Left lung (tissue), 10 donors: ENCODE measurements around the gene MAP3K5. TPM values are rescaled to one million over a fixed set of nuclear protein-coding genes. Genes with fewer than 3 reads are reported as not detected.

Experiments
- ATAC-seq: fragments of 200-7000 bp; cut with Tn5 transposase; one replicate; pipeline ENCODE4 v1.9.1; 2020; ENCODE audit warnings: moderate library complexity
- DNase-seq, 4 donors: peaks; one replicate each; pipeline ENCODE4 v3.0.0-alpha.2; 2013 to 2020
- H3K27ac ChIP-seq, 2 donors: fragments of 200-600 bp; sonication (generic) in 1 of 2; one replicate each; pipeline versions ENCODE4 v1.5.0 to v1.8.0; 2020 to 2021
- H3K27me3 ChIP-seq, 2 donors: fragments of 200-600 bp; sonication (generic) in 1 of 2; one replicate each; pipeline versions ENCODE4 v1.5.0 to v1.8.0; 2020 to 2021
- H3K36me3 ChIP-seq, 2 donors: fragments of 200-600 bp; sonication (generic) in 1 of 2; one replicate each; pipeline versions ENCODE4 v1.5.0 to v1.8.0; 2020 to 2021
- H3K4me1 ChIP-seq, 2 donors: fragments of 200-600 bp; one replicate each; pipeline ENCODE4 v1.8.0; 2021
- H3K4me3 ChIP-seq, 2 donors: fragments of 200-600 bp; sonication (generic) in 1 of 2; one replicate each; pipeline versions ENCODE4 v1.5.0 to v1.8.0; 2020 to 2021; ENCODE audit warnings: mild to moderate bottlenecking in 1 of 2
- H3K9me3 ChIP-seq, 2 donors: fragments of 200-600 bp; sonication (generic) in 1 of 2; one replicate each; pipeline versions ENCODE4 v1.5.0 to v1.8.0; 2020 to 2021
- intact Hi-C, 2 donors: fragments of 100-400 bp; cut with DNase I; formaldehyde crosslinking; loops; one replicate each; pipeline versions ENCODE4 v1.11.2 to v1.14.2; 2022
- polyA plus RNA-seq, 6 donors: library from polyadenylated mRNA; unstranded; fragments of 120-200 nt; gene quantifications; one replicate each; pipeline ENCODE4 v1.2.1, GENCODE V29; 2013; ENCODE audit not compliant: insufficient read length in 6 of 6
- total RNA-seq, 2 donors: library from RNA; stranded (reverse); fragmentation: NEBNext Ultra II Directional; extraction: Animal tissue kit (Norgen Biotek cat#: 25700); gene quantifications; one replicate each; pipeline ENCODE4 v1.2.1, GENCODE V29; 2021
- TF ChIP-seq, protein P1 (sequence below), 2 donors: fragments of 200-600 bp; sonication (generic) in 1 of 2; IDR thresholded peaks; one replicate each; pipeline versions ENCODE4 v1.5.0 to v1.8.0; 2021; ENCODE audit warnings: antibody characterized with exemption in 2 of 2
- donor health status: DM: no; HTN: yes; CAD: no.
- donor health status: DM: no; HTN: no; CAD: no.

Gene MAP3K5
- total and polyA plus RNA-seq, 8 donors = 6.3 to 27.7 (median 7.2) TPM

DNA sequence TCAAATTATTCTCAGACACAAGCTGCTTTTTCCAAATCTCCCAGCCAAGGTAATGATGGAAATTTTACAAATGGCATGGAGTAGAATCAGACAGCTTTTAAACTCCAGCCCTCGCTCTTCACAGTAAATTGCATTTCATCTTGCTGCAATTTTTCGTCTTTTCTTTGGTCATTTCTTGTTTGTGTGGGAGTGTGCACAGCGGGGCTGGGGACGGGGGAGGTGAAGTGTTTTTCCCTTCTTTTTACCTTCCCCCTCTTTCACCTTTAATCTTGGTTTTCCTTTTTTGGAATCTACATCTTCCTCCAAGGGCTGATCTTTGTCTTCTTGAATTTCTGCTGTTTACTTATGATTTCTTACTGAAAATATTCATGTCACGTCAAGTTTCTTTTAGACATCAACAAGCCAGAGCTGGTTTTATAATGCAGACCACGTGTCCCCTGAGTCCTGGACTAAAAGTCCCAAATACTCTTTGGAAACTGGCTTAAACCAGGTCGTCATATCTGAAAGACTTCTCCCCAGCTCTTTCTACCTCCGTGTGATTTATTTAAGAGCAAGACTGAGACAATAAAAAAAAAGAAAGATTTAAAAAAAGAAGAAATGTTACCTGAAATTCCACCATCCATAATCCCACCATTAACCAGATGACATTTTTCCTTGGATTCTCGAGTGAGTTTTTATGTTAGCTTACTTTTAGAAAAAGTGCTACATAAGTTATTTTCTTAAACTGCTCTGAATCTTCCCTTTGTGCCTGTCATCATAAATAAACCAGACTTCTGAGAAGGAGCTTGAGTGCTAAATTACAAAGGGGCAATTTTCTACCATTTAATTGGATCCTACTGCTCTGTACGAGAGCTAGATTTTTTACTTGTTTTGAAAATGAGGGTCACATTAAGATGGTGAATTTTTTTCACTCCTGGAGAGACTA, 52.0 kb downstream of the MAP3K5 start:
- Histone ChIP-seq H3K36me3 (no peaks in the 10 kb centered on the region), H3K9me3 (no peaks in the 10 kb centered on the region), H3K27me3 (no peaks in the 10 kb centered on the region), H3K4me3 (no peak overlapping the region), H3K27ac (peak overlapping the region in 1 of 2 donors; percentile 5), H3K4me1 (peaks cover 10 to 34% of the 10 kb centered on the region in 2 donors)
- intact Hi-C loops = no loop called here
- TF ChIP-seq, protein P1, sequence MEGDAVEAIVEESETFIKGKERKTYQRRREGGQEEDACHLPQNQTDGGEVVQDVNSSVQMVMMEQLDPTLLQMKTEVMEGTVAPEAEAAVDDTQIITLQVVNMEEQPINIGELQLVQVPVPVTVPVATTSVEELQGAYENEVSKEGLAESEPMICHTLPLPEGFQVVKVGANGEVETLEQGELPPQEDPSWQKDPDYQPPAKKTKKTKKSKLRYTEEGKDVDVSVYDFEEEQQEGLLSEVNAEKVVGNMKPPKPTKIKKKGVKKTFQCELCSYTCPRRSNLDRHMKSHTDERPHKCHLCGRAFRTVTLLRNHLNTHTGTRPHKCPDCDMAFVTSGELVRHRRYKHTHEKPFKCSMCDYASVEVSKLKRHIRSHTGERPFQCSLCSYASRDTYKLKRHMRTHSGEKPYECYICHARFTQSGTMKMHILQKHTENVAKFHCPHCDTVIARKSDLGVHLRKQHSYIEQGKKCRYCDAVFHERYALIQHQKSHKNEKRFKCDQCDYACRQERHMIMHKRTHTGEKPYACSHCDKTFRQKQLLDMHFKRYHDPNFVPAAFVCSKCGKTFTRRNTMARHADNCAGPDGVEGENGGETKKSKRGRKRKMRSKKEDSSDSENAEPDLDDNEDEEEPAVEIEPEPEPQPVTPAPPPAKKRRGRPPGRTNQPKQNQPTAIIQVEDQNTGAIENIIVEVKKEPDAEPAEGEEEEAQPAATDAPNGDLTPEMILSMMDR (IDR thresholded peaks at IDR 0.05) = no peak
- no peak for ATAC-seq
- no peak for DNase-seq

DNA sequence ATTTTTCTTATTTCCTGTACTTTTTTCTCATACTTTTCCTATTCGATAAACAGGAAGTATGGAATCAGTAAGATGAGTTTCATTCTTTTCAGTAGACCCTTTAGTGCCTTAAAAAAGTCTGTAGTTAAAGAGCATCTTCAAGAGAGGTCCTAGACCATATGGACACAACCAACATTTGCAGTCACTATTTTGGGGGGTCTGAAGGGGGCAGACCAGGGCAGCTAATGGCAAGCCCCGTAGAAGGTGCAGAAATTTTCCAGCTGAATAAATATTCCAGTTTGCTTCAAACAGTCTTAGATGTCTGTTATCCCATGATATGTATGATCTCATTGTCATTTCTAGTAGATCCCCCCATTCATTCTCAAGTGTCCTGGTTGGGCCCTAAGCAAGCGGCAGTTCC, 52.8 kb downstream of the MAP3K5 start:
- no peaks in the 10 kb centered on the region for H3K27me3 ChIP-seq
- DNase-seq = no peak
- no peak overlapping the region for H3K4me3 ChIP-seq
- TF ChIP-seq, protein P1 (IDR thresholded peaks at IDR 0.05) = no peak
- intact Hi-C loops = no loop called here
- ATAC-seq = no peak
- H3K9me3 ChIP-seq = no peaks in the 10 kb centered on the region
- no peaks in the 10 kb centered on the region for H3K36me3 ChIP-seq
- H3K27ac ChIP-seq = no peak overlapping the region
- peaks cover 10 to 32% of the 10 kb centered on the region in 2 donors for H3K4me1 ChIP-seq

DNA sequence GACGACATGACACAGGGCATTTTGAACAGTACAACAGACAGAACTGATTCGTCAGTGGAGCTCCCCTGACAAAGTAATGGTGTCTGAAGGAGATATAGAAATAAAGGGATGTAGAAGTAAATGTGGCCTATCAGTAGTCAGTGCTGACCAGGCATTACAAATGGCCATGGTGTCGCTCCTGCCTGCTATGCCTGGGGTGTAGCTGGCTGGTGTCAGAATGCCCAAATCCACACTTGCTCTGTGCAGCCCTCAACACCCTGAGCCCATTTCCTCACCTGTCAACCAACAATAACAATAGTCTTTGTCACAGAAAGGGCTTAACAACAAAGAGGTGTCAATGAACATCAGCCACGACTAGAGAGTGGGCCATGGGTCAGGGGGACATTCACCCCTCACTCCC, 53.2 kb downstream of the MAP3K5 start:
- H3K4me3 ChIP-seq = no peak overlapping the region
- intact Hi-C loops = no loop called here
- TF ChIP-seq, protein P1 (IDR thresholded peaks at IDR 0.05) = no peak
- H3K4me1 ChIP-seq = peaks cover 10 to 30% of the 10 kb centered on the region in 2 donors
- H3K36me3 ChIP-seq = no peaks in the 10 kb centered on the region
- DNase-seq = no peak
- peak overlapping the region in 1 of 2 donors; percentile 67 for H3K27ac ChIP-seq
- no peaks in the 10 kb centered on the region for H3K9me3 ChIP-seq
- no peak for ATAC-seq
- H3K27me3 ChIP-seq = no peaks in the 10 kb centered on the region

DNA sequence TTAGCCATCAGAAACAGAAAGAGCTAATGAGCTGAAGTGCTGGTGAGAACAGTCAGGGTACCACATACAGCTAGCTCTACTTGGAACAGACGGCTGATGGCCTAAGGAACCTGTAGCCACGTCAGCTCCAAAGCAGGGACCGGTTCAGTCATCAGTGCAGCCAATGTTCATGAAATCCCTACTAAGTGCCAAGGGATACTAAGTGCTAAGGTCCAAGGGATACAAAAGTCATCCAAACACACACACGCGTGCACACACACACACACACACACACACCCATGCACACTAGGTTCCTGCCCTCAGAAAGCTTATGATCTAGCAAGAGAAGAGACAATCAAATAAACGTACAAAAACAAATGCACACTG, 53.6 kb downstream of the MAP3K5 start:
- ATAC-seq = peak; percentile 42
- H3K27ac ChIP-seq = peak overlapping the region; percentile 46 to 67

More for the DNA sequence above, 53.6 kb downstream of the MAP3K5 start:
- Histone ChIP-seq H3K9me3 (no peaks in the 10 kb centered on the region), H3K4me1 (peaks cover 10 to 30% of the 10 kb centered on the region in 2 donors), H3K36me3 (no peaks in the 10 kb centered on the region), H3K27me3 (no peaks in the 10 kb centered on the region), H3K4me3 (no peak overlapping the region)
- intact Hi-C loops = no loop called here
- TF ChIP-seq, protein P1 (IDR thresholded peaks at IDR 0.05) = no peak
- DNase-seq = no peak
